DMS53 (cell line): ENCODE results near the gene DYDC1.

Source experiments
- DNase-seq: peaks from one replicate; lab custom pipeline; 2025; lab: John Stamatoyannopoulos, UW

Gene DYDC1

GRCh38 chr10:80356563-80356988 lies at the start of gene DYDC1, which contains the start of gene DYDC2:
Gene DYDC1, minus strand, starts transcription at chr10:80356755. Its CDS starts 4,154 bp downstream, at chr10:80352601.
Gene DYDC2, plus strand, starts transcription at chr10:80356781. Its CDS starts 5,663 bp downstream, at chr10:80362444.
- DNase-seq: peak; percentile 94

DNA sequence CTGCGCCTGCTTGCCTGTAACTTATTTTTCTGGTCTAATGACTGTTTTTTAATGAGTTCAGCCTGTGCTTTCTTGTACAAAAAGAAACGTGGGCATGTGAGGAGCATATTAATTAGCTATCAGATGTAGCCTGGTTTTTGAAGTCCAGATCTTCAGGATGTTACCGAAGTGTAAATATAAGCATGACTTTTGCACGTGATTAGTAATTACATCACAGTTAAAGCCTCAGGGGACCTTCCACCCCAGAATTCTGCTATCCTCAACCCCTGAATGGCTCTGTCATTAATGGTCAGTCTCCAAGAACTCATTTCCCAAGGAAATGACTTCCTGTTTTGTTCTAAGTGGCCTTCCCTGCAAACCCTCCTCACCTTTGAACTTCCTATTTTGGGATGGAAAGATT lies 49.6 kb upstream of the DYDC1 start:
- no peak for DNase-seq

DNA sequence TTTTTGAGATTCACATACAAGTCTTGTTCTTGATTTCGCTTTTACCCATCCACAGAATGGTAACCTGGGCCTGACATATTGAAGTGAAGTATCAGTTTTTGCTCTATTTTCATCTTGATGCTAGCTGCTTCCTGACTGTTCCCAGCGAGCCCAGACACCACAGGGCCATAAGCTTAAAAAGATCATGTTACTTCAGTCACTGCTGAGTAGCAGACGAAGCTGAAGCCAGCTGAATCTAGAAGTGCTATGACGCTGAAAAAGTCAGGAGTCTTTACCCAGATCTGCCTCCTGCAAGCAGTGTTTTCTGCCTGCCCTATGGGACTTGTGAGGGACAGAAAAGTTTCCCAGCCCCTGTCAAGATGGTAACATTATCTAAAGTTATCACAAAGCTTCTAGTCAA lies 49.1 kb upstream of the DYDC1 start:
- peak; percentile 12 for DNase-seq

GRCh38 chr10:80405035-80405434 lies 48.5 kb upstream of the DYDC1 start:
- no peak for DNase-seq

DNA sequence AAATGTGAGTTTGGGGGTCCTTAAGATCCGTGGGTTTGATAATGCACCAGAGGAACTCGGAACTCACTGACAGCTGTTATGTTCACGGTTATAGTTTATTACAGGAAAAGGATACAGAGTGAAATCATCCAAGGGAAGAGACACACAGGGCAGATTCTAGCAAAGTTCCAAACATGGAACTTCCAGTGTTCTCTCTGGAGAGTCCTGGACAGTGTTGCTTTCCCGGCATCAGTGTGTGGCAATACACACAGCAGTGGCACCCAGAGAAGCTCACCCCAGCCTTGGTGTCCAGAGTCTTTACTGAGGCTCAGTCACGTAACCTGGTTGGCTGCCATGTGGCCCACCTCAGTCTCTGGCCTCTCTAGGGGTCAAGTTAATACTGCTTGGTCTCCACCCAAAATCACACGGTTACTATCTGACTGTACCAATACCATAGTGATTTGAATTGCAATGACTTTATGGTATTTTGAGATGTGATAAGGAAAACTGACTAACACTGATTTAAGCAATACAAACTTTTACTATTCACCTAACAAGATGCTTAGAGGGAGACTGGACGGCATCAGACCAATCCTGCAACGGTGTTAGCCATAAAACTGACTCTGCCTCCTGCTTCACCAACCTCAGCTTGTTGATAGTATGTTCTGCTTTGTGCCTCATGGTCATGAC lies 43.7 kb upstream of the DYDC1 start:
- DNase-seq: no peak

DNA sequence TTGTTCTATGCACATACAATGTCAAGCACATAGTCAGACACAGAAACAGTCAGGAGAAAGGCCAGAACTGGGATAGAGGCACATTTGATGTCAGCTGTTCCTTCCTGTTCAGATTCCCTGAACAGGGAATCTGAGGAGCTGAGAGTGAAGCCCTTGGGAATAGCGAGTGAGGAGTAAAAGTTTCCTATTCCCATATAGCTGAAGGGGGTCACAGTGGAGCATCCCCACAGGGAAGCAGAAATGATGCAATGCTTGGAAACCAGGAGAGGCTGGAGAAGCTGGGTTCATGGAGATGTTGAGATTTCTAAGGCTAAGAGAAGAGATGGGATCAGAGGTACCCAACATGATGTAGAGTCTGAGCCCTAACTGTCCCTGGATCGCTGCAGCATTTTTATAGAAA lies 40.5 kb upstream of the DYDC1 start:
- no peak for DNase-seq

DNA sequence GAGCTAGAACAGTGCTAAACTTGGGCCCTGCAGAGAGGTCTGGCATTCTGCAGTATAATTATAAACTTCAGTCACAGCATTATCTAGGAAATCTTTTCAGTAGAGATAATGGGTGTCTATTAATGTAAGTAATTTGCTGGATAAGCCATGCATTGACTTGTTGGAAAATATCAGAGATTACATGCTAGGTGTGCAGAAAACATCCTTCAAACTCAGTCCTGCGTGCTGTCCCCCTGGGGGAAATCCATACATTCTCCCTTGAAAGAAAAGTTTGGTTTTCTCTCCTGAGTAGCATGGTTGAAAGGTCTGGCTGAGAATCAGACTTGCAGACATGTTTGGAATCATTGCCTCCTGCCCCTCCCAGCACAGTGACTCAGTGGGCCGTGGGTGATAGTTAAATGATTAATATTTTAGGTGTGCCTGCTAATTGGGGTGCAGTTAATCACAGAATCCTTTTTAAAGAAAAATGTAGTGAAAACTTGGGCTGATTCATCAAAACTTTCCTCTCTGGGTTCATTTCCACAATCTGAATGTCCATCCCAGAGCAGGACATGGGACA lies 37.9 kb upstream of the DYDC1 start:
- DNase-seq: no peak

DNA sequence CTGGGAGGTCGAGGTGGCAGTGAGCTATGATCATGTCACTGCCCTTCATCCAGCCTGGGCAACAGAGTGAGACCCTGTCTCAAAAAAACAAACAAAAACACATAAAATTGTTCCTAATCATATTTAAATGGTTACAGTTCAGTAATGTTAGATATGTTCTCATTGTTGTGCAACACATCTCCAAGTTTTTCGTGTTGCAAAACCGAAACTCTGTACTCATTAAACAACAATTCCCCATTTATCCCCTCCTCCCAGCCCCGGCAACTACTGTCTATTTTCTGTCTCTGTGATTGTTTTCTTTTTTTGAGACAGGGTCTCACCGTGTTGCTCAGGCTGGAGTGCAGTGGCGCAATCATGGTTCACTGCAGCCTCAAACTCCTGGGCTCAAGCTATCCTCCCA lies 35.7 kb upstream of the DYDC1 start:
- DNase-seq: no peak

GRCh38 chr10:80390740-80391139 lies 34.2 kb upstream of the DYDC1 start:
- DNase-seq: no peak

DNA sequence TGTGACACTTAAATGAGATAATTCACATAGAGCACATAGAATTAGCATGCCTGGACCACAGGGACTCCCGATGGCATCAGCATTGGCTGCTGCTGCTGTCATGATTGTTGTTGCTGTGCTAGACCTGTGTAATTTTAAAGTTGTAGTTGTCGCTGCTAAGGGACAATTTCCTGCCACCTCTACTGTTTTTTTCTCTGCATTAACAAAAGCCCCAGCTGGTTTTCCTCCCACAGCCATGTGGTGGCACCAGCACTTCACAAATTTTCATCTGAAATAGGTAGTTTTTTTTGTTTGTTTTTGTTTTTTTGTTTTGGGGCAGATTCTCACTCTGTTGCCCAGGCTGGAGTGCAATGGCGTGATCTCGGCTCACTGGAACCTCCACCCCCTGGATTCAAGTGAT lies 26.4 kb upstream of the DYDC1 start:
- peak; percentile 83 for DNase-seq

DNA sequence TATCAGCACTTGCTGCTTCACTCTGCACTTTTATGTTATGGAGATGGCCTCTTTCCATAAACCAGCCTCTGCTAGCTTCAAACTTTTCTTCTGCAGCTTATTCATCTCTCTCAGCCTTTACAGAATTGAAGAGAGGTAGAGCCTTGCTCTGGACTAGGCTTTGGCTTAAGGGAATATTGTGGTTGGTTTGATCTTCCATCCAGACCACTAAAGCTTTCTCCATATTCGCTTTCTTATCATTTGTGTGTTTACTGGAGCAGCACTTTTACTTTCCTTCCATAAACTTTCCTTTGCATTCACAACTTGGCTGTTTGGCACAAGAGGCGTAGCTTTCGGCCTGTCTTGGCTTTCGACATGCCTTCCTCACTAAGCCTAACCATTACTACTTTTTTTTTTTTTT lies 23.6 kb upstream of the DYDC1 start:
- DNase-seq: no peak

DNA sequence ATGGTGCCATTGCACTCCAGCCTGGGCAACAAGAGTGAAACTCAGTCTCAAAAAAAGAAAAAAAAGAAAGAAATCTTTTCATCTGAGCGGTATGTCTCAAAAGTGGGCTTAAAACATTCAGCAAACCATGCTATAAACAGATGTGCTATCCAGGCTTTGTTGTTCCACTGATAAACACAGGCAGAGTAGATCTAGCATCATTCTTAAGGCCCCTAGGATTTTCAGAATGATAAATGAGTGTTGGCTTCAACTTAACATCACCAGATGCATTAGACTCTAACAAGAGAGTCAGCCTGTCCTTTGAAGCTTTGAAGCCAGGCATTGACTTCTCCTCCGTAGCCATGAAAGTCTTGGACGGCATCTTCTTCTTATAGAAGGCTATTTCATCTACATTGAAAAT lies 23.1 kb upstream of the DYDC1 start:
- no peak for DNase-seq

DNA sequence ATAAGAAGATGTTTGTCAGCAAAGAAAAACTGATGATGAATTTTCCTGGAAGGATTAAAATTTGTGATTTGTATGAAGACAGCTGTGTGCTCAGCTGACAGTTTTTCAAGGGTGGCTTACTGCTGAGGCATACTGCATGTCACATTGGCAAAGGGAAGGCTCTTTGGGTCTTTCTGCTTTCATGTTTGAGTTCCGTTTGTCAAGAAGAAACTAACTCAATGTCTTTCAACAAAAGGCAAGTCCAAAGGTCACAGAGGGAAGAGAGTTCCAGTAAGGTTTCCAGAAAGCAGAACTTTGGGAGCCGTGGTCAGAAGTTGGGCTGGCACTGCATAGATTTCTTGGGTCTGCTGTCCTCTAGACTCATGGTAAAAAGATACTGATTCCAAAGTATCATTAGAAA lies 16.9 kb upstream of the DYDC1 start:
- no peak for DNase-seq

- DNase-seq: no peak
These were observed 16.1 kb upstream of the DYDC1 start for GRCh38 chr10:80372675-80373074.

- no peak for DNase-seq
These were observed 14.9 kb upstream of the DYDC1 start for GRCh38 chr10:80371467-80371866.

DNA sequence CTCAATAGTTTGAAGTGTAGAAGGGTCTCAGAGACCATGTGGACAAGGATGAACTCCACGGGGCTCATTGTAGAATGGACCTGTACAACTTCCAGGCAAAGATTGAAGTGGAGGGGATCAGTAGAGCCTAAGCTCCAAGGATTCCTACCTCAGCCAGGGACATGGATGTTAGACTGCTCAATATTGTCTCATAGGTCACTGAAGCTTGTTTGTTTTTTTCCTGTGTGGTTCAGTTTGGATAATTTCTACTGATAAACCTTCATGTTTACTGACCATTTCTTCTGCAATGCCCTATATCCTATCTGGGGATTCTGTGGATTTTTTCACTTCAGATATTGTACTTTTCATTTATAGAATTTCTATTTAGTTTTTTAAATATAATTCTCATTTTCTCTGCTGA lies 9.0 kb upstream of the DYDC1 start:
- DNase-seq: no peak

DNA sequence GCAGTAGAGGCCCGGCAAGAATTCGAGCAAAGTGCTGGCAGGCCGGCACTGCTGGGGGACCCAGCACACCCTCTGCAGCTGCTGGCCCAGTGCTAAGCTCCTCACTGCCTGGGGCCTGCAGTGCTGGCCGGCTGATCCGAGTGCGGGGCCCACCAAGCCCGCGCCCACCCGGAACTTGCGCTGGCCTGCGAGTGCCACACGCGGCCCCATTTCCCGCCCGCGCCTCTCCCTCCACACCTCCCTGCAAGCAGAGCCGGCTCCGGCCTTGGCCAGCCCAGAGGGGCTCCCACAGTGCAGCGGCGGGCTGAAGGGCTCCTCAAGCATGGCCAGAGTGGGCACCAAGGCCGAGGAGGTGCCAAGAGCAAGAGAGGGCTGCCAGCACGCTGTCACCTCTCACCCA lies 3.1 kb upstream of the DYDC1 start:
- no peak for DNase-seq

DNA sequence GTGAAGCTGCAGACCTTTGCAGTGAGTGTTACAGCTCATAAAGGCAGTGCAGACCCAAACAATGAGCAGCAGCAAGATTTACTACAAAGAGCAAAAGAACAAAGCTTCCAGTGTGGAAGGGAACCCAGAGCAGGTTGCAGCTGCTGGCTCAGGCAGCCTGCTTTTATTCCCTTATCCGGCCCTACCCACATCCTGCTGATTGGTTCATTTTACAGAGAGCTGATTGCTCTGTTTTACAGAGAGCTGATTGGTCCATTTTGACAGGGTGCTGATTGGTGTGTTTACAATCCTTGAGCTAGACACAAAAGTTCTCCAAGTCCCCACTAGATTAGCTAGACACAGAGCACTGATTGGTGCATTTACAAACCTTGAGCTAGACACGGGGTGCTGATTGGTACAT lies 2.4 kb upstream of the DYDC1 start:
- DNase-seq: peak; percentile 11

GRCh38 chr10:80357851-80358125 lies 1.2 kb upstream of the DYDC1 start:
- no peak for DNase-seq

DNA sequence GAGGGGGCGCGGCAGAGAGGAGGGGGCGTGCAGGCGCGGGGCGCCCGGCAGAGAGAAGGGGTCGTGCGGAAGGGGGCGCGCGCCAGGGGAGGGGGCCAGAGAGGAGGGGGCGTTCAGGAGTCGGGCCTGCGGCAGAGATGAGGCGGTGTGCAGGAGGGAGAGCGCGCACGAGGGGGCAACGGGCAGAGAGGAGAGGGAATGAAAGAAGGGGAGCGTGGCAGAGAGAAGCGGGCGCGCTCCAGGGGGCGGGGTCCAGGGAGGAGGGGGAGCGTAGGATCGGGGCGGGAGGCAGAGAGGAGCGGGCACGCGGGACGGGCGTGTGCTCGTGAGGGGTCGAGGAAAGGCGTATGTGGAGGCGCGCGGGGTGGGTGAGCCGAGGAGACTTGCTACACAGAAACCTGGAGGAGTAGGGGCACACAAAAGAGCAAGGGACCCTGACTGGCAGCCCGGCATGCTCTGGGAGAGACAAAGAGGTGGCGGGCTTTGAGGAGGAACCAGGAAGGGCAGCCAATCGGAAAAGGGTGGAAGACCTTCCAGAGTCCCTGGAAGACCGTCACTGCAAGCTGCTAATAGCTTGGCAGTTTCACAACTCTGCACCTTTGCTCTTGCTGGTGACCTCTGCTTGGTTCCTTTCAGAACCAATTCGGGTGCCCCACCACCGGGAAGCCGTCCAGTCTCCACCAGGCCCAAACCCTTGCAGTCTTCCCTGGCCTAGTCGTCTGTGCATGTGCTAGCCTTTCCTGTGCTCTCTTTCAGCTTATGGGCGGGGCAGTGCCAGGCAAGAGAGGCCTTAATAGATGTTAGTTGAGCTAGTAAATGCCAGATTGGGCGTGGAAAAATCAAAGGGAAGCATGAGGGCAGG lies 665 bp upstream of the DYDC1 start:
- DNase-seq: peak; percentile 87

DNA sequence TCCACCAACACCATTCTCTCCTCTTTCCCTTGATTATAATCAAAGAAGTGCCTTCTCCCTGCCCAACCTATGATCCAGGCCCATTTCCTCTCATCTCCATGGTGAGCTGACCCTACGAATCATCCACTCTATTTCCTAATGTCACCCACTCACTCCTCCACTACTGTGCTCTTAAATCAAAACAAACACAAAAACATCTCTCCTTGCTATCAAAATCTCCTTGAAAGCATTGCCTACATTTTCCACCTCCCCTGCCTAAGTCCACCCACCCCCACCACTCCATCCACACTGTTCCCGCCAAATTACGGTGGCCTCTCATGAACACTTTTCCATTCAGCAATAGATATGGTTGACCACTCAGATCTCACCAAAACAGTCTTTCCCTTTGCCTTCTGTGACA lies 5.3 kb downstream of the DYDC1 start:
- DNase-seq: no peak

DNA sequence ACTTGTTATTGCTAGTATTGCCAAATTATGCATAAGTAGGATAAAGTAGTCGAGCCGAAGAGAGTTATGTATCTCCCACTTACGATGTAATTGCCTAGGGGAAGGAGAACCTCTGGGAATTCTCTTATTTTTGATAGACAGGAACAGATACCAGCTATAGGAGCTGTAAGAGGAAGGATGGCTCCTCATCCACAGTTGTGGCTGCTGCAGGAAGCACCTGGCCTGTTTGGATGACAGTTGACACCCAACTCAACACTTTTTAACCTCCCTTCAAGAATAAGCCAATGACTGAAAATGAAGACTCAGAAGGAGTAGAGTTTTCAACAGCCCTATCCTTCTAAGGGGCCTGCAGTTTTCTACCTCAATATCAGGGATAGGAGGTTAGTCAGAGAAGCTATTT lies 6.3 kb downstream of the DYDC1 start:
- DNase-seq: no peak

DNA sequence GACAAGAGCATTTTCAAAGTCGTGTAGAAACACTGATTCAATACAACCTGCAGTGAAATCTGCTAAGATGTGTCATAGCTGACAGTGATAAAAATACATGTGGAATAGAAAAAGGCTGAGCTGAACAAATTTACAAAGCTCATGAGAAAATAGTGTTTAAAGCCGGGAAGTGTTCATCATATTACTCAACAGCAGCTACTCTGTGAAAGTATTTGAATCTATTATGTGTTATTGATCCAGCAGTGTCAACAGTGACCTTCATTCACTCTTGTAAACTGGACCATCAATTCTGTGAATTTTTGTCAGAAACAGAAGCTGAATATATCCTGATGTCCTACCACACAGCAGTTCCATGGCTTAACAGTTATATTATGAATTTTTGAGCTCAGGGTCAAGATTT lies 11.6 kb downstream of the DYDC1 start:
- DNase-seq: no peak
